ENCODE results near the gene PTPRH. TPM values are rescaled to one million over a fixed set of nuclear protein-coding genes. Genes with fewer than 3 reads are reported as not detected.

The PTPRH gene
- total and polyA plus RNA-seq, 2 donors (not counting 1 experiment from before 2014, with no cell fraction given): not detected

GRCh38 chr19:55239004-55239403 is 29.7 kb upstream of the PTPRH start:
- no peaks in the 10 kb centered on the region for H3K9me3 ChIP-seq (ENCODE audit: control extremely low read depth in 1 of 3, control insufficient read depth in 2 of 3, insufficient read depth in 1 of 3, low read length in 2 of 3)
- no peak overlapping the region for H3K9ac ChIP-seq (ENCODE audit: low read length)
- ChIA-PET CTCF (no interaction called here), POLR2A (no interaction called here)
- no peak for ATAC-seq (ENCODE audit: low read depth)
- WGBS (ENCODE audit: insufficient coverage): 97% methylated on average over 11 of the region's 12 CpGs
- H4K20me1 ChIP-seq (ENCODE audit: control insufficient read depth, insufficient read depth, low read length, poor library complexity, severe bottlenecking): peaks cover 97% of the 10 kb centered on the region
- Mint-ChIP-seq H3K9me3 (ENCODE audit: insufficient read depth) (no peaks in the 10 kb centered on the region), H3K27ac (no peak overlapping the region), H3K4me3 (no peak overlapping the region), H3K4me1 (no peaks in the 10 kb centered on the region), H3K27me3 (no peaks in the 10 kb centered on the region)
- no peak overlapping the region for H3K4me2 ChIP-seq (replicated peaks; ENCODE audit: low read depth, low read length, poor library complexity, severe bottlenecking)
- no peak overlapping the region for H3K27ac ChIP-seq (ENCODE audit: low read length in 2 of 2)
- intact Hi-C loops (cut with micrococcal nuclease): no loop called here
- H3K36me3 ChIP-seq (replicated peaks in 1 of 2; ENCODE audit: control extremely low read depth in 1 of 2, control insufficient read depth in 1 of 2, extremely low read depth in 1 of 2, insufficient read depth in 2 of 2, low read length in 1 of 2): peaks cover 0 to 93% of the 10 kb centered on the region in 2 experiments
- H3K79me2 ChIP-seq (ENCODE audit: control insufficient read depth, insufficient read depth, low read length): peaks cover 75% of the 10 kb centered on the region
- no peak for DNase-seq
- H3K4me1 ChIP-seq (ENCODE audit: control insufficient read depth in 2 of 2, insufficient read depth in 2 of 2, low read length in 2 of 2): no peaks in the 10 kb centered on the region
- no peak for TF ChIP-seq EZH2 (IDR thresholded peaks at IDR 0.05; ENCODE audit: borderline replicate concordance, insufficient read depth, low read depth, low read length, poor library complexity, severe bottlenecking)
- no peak for TF ChIP-seq CTCF (IDR thresholded peaks at IDR 0.05)
- H2AFZ ChIP-seq (ENCODE audit: insufficient read depth, low read depth, low read length, poor library complexity, severe bottlenecking): no peak overlapping the region
- H3K4me3 ChIP-seq (ENCODE audit: control extremely low read depth in 1 of 5, extremely low read depth in 1 of 5, insufficient read depth in 1 of 5, low read depth in 2 of 5, low read length in 4 of 5): no peak overlapping the region
- H3K27me3 ChIP-seq (replicated peaks in 1 of 4; ENCODE audit: control extremely low read depth in 1 of 4, control insufficient read depth in 3 of 4, insufficient read depth in 4 of 4, low read length in 3 of 4): no peaks in the 10 kb centered on the region

GRCh38 chr19:55238030-55238429 is 28.7 kb upstream of the PTPRH start:
- TF ChIP-seq EZH2 (IDR thresholded peaks at IDR 0.05; ENCODE audit: borderline replicate concordance, insufficient read depth, low read depth, low read length, poor library complexity, severe bottlenecking) (no peak), CTCF (IDR thresholded peaks at IDR 0.05) (no peak)
- peaks cover 92% of the 10 kb centered on the region for H4K20me1 ChIP-seq (ENCODE audit: control insufficient read depth, insufficient read depth, low read length, poor library complexity, severe bottlenecking)

More at GRCh38 chr19:55238030-55238429, 28.7 kb upstream of the PTPRH start:
- Histone ChIP-seq H3K4me3 (ENCODE audit: control extremely low read depth in 1 of 5, extremely low read depth in 1 of 5, insufficient read depth in 1 of 5, low read depth in 2 of 5, low read length in 4 of 5) (no peak overlapping the region), H3K27ac (ENCODE audit: low read length in 2 of 2) (no peak overlapping the region), H3K36me3 (replicated peaks in 1 of 2; ENCODE audit: control extremely low read depth in 1 of 2, control insufficient read depth in 1 of 2, extremely low read depth in 1 of 2, insufficient read depth in 2 of 2, low read length in 1 of 2) (peaks cover 0 to 86% of the 10 kb centered on the region in 2 experiments), H3K9me3 (ENCODE audit: control extremely low read depth in 1 of 3, control insufficient read depth in 2 of 3, insufficient read depth in 1 of 3, low read length in 2 of 3) (no peaks in the 10 kb centered on the region), H3K4me1 (ENCODE audit: control insufficient read depth in 2 of 2, insufficient read depth in 2 of 2, low read length in 2 of 2) (no peaks in the 10 kb centered on the region), H3K79me2 (ENCODE audit: control insufficient read depth, insufficient read depth, low read length) (peaks cover 65% of the 10 kb centered on the region), H3K9ac (ENCODE audit: low read length) (no peak overlapping the region), H3K27me3 (replicated peaks in 1 of 4; ENCODE audit: control extremely low read depth in 1 of 4, control insufficient read depth in 3 of 4, insufficient read depth in 4 of 4, low read length in 3 of 4) (no peaks in the 10 kb centered on the region), H2AFZ (ENCODE audit: insufficient read depth, low read depth, low read length, poor library complexity, severe bottlenecking) (no peak overlapping the region), H3K4me2 (replicated peaks; ENCODE audit: low read depth, low read length, poor library complexity, severe bottlenecking) (no peak overlapping the region)
- H3K9me3 Mint-ChIP-seq (ENCODE audit: insufficient read depth): no peaks in the 10 kb centered on the region
- H3K4me3 Mint-ChIP-seq: no peak overlapping the region
- DNase-seq: no peak
- no peak overlapping the region for H3K27ac Mint-ChIP-seq
- POLR2A ChIA-PET: no interaction called here
- CTCF ChIA-PET: no interaction called here
- no peak for ATAC-seq (ENCODE audit: low read depth)
- no peaks in the 10 kb centered on the region for H3K4me1 Mint-ChIP-seq
- intact Hi-C loops (cut with micrococcal nuclease): no loop called here
- H3K27me3 Mint-ChIP-seq: no peaks in the 10 kb centered on the region
- WGBS (ENCODE audit: insufficient coverage): 97% methylated on average over 8 of the region's 8 CpGs

All from B cell (primary cell).